ENCODE results near the gene IGFBP1. TPM values are rescaled to one million over a fixed set of nuclear protein-coding genes. Genes with fewer than 3 reads are reported as not detected.

The IGFBP1 gene
- total RNA-seq = 1.4 and 3.2 TPM in 2 replicates

GRCh38 chr7:45888185-45888992 is at the start of gene IGFBP1:
IGFBP1 (plus strand) TSS chr7:45888488; CDS start chr7:45888653, 165 bp downstream.

DNA sequence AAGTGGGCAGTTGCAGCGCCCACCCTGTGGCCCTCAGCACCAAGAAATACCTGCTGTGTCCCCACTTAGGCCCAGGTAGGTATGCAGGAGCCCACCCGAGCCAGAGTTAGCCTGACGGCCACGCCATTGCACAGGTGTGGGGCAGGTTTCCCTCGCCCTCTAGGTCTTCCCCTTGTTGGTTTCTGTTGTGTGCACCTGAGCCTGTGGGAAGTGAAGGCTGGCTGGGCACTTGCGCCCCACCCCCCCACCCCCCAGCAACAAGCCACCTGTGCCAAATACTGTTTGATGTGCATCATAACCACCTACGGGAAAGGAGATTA is 15.3 kb upstream of the IGFBP1 start, which contains the start of gene CCDC201:
Gene CCDC201 (minus strand): TSS at position 48 of the 320 bp plus-strand sequence. CDS start 75 bp downstream, outside the sequence.

GRCh38 chr7:45920502-45921380 is 32.5 kb downstream of the IGFBP1 start, which contains the start of gene IGFBP3:
IGFBP3 (minus strand) TSS chr7:45921272; CDS start chr7:45921140, 132 bp downstream.

Other genes starting within 250 kb of the IGFBP1 start
- not detected in 2 replicates for gene CCDC201, start 15.4 kb upstream of the IGFBP1 start, total RNA-seq
- gene IGFBP3, start 32.8 kb downstream of the IGFBP1 start, total RNA-seq = 54.2 and 71.4 TPM in 2 replicates